ENCODE data around the gene CNN3. TPM values are rescaled to one million over a fixed set of nuclear protein-coding genes. Genes with fewer than 3 reads are reported as not detected.
A peak's percentile ranks its signal among the peaks of the same experiment; 100 is the strongest.

CNN3 gene
- total and polyA plus RNA-seq, 2 donors (not counting 3 experiments of a cell fraction or from before 2014, with no cell fraction given): 174 to 392 TPM

DNA sequence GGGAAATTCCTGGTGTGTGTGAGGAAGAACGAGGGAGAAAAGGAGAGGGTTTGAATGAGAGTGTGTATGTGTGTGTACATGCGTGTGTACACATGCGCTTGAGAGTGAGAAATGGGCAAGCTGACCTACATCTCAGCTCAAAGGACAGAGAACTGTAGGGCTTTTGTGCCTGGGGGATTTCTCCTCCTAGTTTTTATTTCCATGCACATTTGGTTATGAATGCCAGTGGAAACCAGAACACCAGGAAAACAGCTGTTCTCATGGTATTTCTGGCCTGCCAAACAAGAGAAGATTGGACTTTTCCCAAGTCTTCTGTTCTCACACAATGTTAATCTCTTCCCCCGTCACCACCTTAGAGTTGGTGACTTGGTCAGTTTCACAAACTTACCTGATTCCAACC, 61.5 kb downstream of the CNN3 start:
- Histone ChIP-seq H3K27ac (ENCODE audit: insufficient read depth, low read depth, low read length) (no peak overlapping the region), H3K9me1 (replicated peaks; ENCODE audit: control insufficient read depth, extremely low read depth, insufficient read depth, low read length) (no peaks in the 10 kb centered on the region), H3K9ac (replicated peaks; ENCODE audit: extremely low read depth, insufficient read depth, low read length) (no peak overlapping the region), H3K4me1 (ENCODE audit: control insufficient read depth, extremely low read depth, insufficient read depth, low read length) (peaks cover 33% of the 10 kb centered on the region), H3K79me2 (ENCODE audit: control insufficient read depth, insufficient read depth, low read length) (no peaks in the 10 kb centered on the region), H4K20me1 (replicated peaks; ENCODE audit: control insufficient read depth, extremely low read depth, insufficient read depth, low read length) (no peaks in the 10 kb centered on the region), H3K4me2 (ENCODE audit: insufficient read depth, low read length) (peak overlapping the region; percentile 0), H3K9me3 (replicated peaks; ENCODE audit: control insufficient read depth, insufficient read depth, low read length) (no peaks in the 10 kb centered on the region), H3K27me3 (ENCODE audit: control insufficient read depth in 2 of 2, insufficient read depth in 2 of 2, low read length in 2 of 2) (no peaks in the 10 kb centered on the region), H2AFZ (ENCODE audit: low read depth, low read length) (peak overlapping the region; percentile 28), H3K36me3 (ENCODE audit: control insufficient read depth in 2 of 2, extremely low read depth in 1 of 2, insufficient read depth in 2 of 2, low read length in 2 of 2) (no peaks in the 10 kb centered on the region), H3K4me3 (replicated peaks in 1 of 3; ENCODE audit: insufficient read depth in 1 of 3, low read depth in 1 of 3, low read length in 3 of 3) (no peak overlapping the region)
- peak; percentile 80 for DNase-seq (ENCODE audit: low read depth, low spot score)
- CTCF ChIA-PET: interaction anchor here (1.0 to 5.8 kb wide), 4 partner anchors 8 to 176 kb away, joined by 3 to 67 read pairs (median 37); no protein-coding TSS in a partner anchor
- no peak for TF ChIP-seq GATA2 (IDR thresholded peaks at IDR 0.05; ENCODE audit: insufficient read depth, insufficient read length, low read depth, low read length)
- TF ChIP-seq JUN (IDR thresholded peaks at IDR 0.05; ENCODE audit: borderline replicate concordance, insufficient read depth, insufficient read length, low read depth): no peak
- no peak for TF ChIP-seq EZH2 (IDR thresholded peaks at IDR 0.05; ENCODE audit: borderline replicate concordance, low read depth, low read length, severe bottlenecking)
- no peak for TF ChIP-seq POLR2A (IDR thresholded peaks at IDR 0.05; ENCODE audit: low read depth, low read length)
- TF ChIP-seq, protein P1, sequence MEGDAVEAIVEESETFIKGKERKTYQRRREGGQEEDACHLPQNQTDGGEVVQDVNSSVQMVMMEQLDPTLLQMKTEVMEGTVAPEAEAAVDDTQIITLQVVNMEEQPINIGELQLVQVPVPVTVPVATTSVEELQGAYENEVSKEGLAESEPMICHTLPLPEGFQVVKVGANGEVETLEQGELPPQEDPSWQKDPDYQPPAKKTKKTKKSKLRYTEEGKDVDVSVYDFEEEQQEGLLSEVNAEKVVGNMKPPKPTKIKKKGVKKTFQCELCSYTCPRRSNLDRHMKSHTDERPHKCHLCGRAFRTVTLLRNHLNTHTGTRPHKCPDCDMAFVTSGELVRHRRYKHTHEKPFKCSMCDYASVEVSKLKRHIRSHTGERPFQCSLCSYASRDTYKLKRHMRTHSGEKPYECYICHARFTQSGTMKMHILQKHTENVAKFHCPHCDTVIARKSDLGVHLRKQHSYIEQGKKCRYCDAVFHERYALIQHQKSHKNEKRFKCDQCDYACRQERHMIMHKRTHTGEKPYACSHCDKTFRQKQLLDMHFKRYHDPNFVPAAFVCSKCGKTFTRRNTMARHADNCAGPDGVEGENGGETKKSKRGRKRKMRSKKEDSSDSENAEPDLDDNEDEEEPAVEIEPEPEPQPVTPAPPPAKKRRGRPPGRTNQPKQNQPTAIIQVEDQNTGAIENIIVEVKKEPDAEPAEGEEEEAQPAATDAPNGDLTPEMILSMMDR (IDR thresholded peaks at IDR 0.05; ENCODE audit: extremely low read depth in 1 of 2, insufficient read depth in 1 of 2, low read depth in 1 of 2, low read length in 2 of 2): no peak
- no peak for TF ChIP-seq MYC (IDR thresholded peaks at IDR 0.05; ENCODE audit: low read depth, low read length)
- TF ChIP-seq FOS (IDR thresholded peaks at IDR 0.05; ENCODE audit: borderline replicate concordance, insufficient read depth, low read length): no peak
- TF ChIP-seq, protein P2, sequence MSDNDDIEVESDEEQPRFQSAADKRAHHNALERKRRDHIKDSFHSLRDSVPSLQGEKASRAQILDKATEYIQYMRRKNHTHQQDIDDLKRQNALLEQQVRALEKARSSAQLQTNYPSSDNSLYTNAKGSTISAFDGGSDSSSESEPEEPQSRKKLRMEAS (IDR thresholded peaks at IDR 0.05; ENCODE audit: insufficient read depth, insufficient read length): no peak
- BruUV-seq (replicated peaks): no TSS peak
- intact Hi-C loops (cut with micrococcal nuclease) (no loop called here), dilution Hi-C loops (cut with MboI; ENCODE audit: extremely low pct_ligation_motif_present, low sequenced_read_pairs) (no loop called here)
- FAIRE-seq: no peak
- POLR2A ChIA-PET: interaction anchor here (0.9 kb wide), 1 partner anchor 11 kb away, joined by 4 read pairs; no protein-coding TSS in a partner anchor

All from endothelial cell of umbilical vein (primary cell).